H4 (cell line): Measurements from ENCODE around the gene TESK1. TPM values are rescaled to one million over a fixed set of nuclear protein-coding genes. Genes with fewer than 3 reads are reported as not detected.

Experiments used
- DNase-seq: peaks from one replicate; pipeline ENCODE4 v3.0.0-alpha.2; 2015; ENCODE audit warnings: low spot score
- total RNA-seq: library from RNA; depleted of rRNA; stranded (reverse); fragments of >200 nt; shearing (Covaris generic); gene quantifications from 2 replicates; pipeline ENCODE4 v1.2.3, GENCODE V29; 2014; rRNA removed

TESK1 gene
- total RNA-seq, result 5.4 and 8.0 TPM in 2 replicates

GRCh38 chr9:35604578-35605350, at the start of gene TESK1:
Gene TESK1, plus strand, starts transcription at chr9:35605262. Its CDS starts 358 bp downstream, at chr9:35605620.
- peak; percentile 70 for DNase-seq

GRCh38 chr9:35555881-35556280, 49.2 kb upstream of the TESK1 start:
- no peak for DNase-seq

GRCh38 chr9:35556776-35557175, 48.3 kb upstream of the TESK1 start:
- no peak for DNase-seq

GRCh38 chr9:35557320-35557719, 47.7 kb upstream of the TESK1 start:
- DNase-seq, result no peak

GRCh38 chr9:35558185-35558584, 46.9 kb upstream of the TESK1 start:
- DNase-seq, result no peak

GRCh38 chr9:35559792-35560530, 45.1 kb upstream of the TESK1 start:
- DNase-seq, result no peak

- no peak for DNase-seq
Observed at GRCh38 chr9:35560625-35561337, 44.3 kb upstream of the TESK1 start.

- no peak for DNase-seq
Observed at GRCh38 chr9:35561468-35562261, 43.4 kb upstream of the TESK1 start.

- DNase-seq, result no peak
Observed at GRCh38 chr9:35562895-35563780, 41.9 kb upstream of the TESK1 start.

- DNase-seq, result no peak
Observed at GRCh38 chr9:35563791-35564197, 41.3 kb upstream of the TESK1 start.

GRCh38 chr9:35564658-35565061, 40.4 kb upstream of the TESK1 start:
- no peak for DNase-seq

- DNase-seq, result peak; percentile 43
Observed at GRCh38 chr9:35566417-35566816, 38.6 kb upstream of the TESK1 start.

- DNase-seq, result no peak
Observed at GRCh38 chr9:35568196-35568595, 36.9 kb upstream of the TESK1 start.

GRCh38 chr9:35569206-35569605, 35.9 kb upstream of the TESK1 start:
- DNase-seq, result no peak

- no peak for DNase-seq
Observed at GRCh38 chr9:35570709-35571504, 34.2 kb upstream of the TESK1 start.

- no peak for DNase-seq
Observed at GRCh38 chr9:35574578-35575122, 30.4 kb upstream of the TESK1 start.

GRCh38 chr9:35575478-35575877, 29.6 kb upstream of the TESK1 start:
- DNase-seq, result no peak

- no peak for DNase-seq
Observed at GRCh38 chr9:35577486-35577885, 27.6 kb upstream of the TESK1 start.

- DNase-seq, result no peak
Observed at GRCh38 chr9:35579130-35579529, 25.9 kb upstream of the TESK1 start.
